HepG2 (cell line): ENCODE data around the gene ACSS3. TPM values are rescaled to one million over a fixed set of nuclear protein-coding genes. Genes with fewer than 3 reads are reported as not detected.

Experiments
- ATF4 ChIP-seq, 2 experiments: fragments of 450-650 bp in 1 of 2; sonication (generic) in 1 of 2; formaldehyde crosslinking; IDR thresholded peaks; 2 replicates each; pipeline versions ENCODE4 v1.5.0 to v1.8.0; 2020 to 2022; ENCODE audit warnings: mild to moderate bottlenecking in 1 of 2, missing genetic modification reagents in 1 of 2
- CEBPB ChIP-seq: IDR thresholded peaks from 2 replicates; pipeline ENCODE4 v1.6.1; 2011; ENCODE audit warnings: low read depth, low read length, improper control_type of control experiment, borderline replicate concordance
- MLXIP ChIP-seq: sonication (generic); formaldehyde crosslinking; IDR thresholded peaks from 2 replicates; pipeline ENCODE4 v1.9.0; 2021; ENCODE audit warnings: missing genetic modification reagents, borderline replicate concordance
- MTF1 ChIP-seq: sonication (generic); formaldehyde crosslinking; IDR thresholded peaks from 2 replicates; pipeline ENCODE4 v1.5.0; 2020; ENCODE audit warnings: missing genetic modification reagents
- RBFOX2 ChIP-seq: fragments of 200-400 bp; formaldehyde crosslinking; IDR thresholded peaks from 2 replicates; pipeline ENCODE4 v1.6.1; 2017; ENCODE audit warnings: low read depth, mild to moderate bottlenecking, low read length
- RCOR2 ChIP-seq: IDR thresholded peaks from 2 replicates; pipeline ENCODE4 v1.6.1; 2016; ENCODE audit warnings: missing biosample characterization, missing genetic modification reagents
- TARDBP ChIP-seq: sonication (generic); formaldehyde crosslinking; IDR thresholded peaks from 2 replicates; pipeline ENCODE4 v1.8.0; 2022; ENCODE audit warnings: mild to moderate bottlenecking, missing genetic modification reagents
- ZNF143 ChIP-seq: sonication (generic); formaldehyde crosslinking; IDR thresholded peaks from 2 replicates; pipeline ENCODE4 v1.4.0; 2020; ENCODE audit warnings: missing genetic modification reagents
- ZNF264 ChIP-seq: sonication (generic); formaldehyde crosslinking; IDR thresholded peaks from 2 replicates; pipeline ENCODE4 v1.4.0; 2020; ENCODE audit warnings: missing genetic modification reagents
- ZNF33A ChIP-seq: sonication (generic); formaldehyde crosslinking; IDR thresholded peaks from 2 replicates; pipeline ENCODE4 v1.5.1; 2020; ENCODE audit warnings: missing genetic modification reagents, mild to moderate bottlenecking, moderate library complexity, borderline replicate concordance
- ZNF414 ChIP-seq: sonication (generic); formaldehyde crosslinking; IDR thresholded peaks from 2 replicates; pipeline ENCODE4 v1.5.0; 2020; ENCODE audit warnings: missing genetic modification reagents
- ZNF503 ChIP-seq: sonication (generic); formaldehyde crosslinking; IDR thresholded peaks from 2 replicates; pipeline ENCODE4 v1.4.0; 2020; ENCODE audit warnings: missing genetic modification reagents
- ZNF670 ChIP-seq: sonication (generic); formaldehyde crosslinking; IDR thresholded peaks from 2 replicates; pipeline ENCODE4 v1.8.0; 2022; ENCODE audit warnings: mild to moderate bottlenecking, missing genetic modification reagents, borderline replicate concordance
- ZNF687 ChIP-seq: sonication (generic); formaldehyde crosslinking; IDR thresholded peaks from 2 replicates; pipeline ENCODE4 v1.5.1; 2020; ENCODE audit warnings: mild to moderate bottlenecking, missing genetic modification reagents, moderate library complexity
- polyA plus RNA-seq, 8 experiments: library from polyadenylated mRNA; depleted of rRNA in 3 of 8; stranded (reverse) in 7 of 8; unstranded in 1 of 8; fragments of >200 nt; fragmentation: Illumina TruSeq in 4 of 8; extraction: Trizol in 4 of 8; gene quantifications; 2 replicates each; pipeline versions ENCODE4 v1.2.1 to v1.2.3, GENCODE V29; 2011 to 2016; ENCODE audit warnings: low read depth in 4 of 8, missing spikeins in 1 of 8, mixed read lengths in 1 of 8; ENCODE audit not compliant: insufficient read depth in 1 of 8
- total RNA-seq, 5 experiments: library from RNA; depleted of rRNA; stranded (reverse); fragments of >200 nt; fragmentation: Illumina TruSeq; extraction: Trizol; gene quantifications; 2 replicates each; pipeline ENCODE4 v1.2.3, GENCODE V29; 2016; ENCODE audit warnings: low read depth in 1 of 5

Gene ACSS3
- total and polyA plus RNA-seq, 2 of the 13 experiments (the other 11 are each of a cell fraction or from before 2014, with no cell fraction given): 79.5 to 86.3 TPM

GRCh38 chr12:81079280-81080076 is 1.6 kb downstream of the ACSS3 start (continued):
- no peak for TF ChIP-seq ZNF687 (CRISPR knock-in tag)
- TF ChIP-seq ZNF143: no peak
- TF ChIP-seq ZNF670: 0 out of 2 replicates have a peak, but pooled peaks have one; percentile 45
- TF ChIP-seq RCOR2: no peak
- 0 out of 2 replicates have a peak, but pooled peaks have one; percentile 37 for TF ChIP-seq MTF1 (CRISPR knock-in tag)
- peak; percentile 93 for TF ChIP-seq RBFOX2
- TF ChIP-seq CEBPB: peak; percentile 80
- TF ChIP-seq ZNF414 (CRISPR knock-in tag): no peak
- peak in 1 of 2 experiments; percentile 94; a peak in 2 of 4 replicates for TF ChIP-seq ATF4 (CRISPR knock-in tag; IDR thresholded peaks at IDR 0.05)
- peak; percentile 49; the same call in 1 of the 2 replicates for TF ChIP-seq ZNF503 (CRISPR knock-in tag)
- peak; percentile 32; the same call in 1 of the 2 replicates for TF ChIP-seq TARDBP (CRISPR knock-in tag)
- TF ChIP-seq MLXIP (CRISPR knock-in tag): 0 out of 2 replicates have a peak, but pooled peaks have one; percentile 32
- TF ChIP-seq ZNF33A (CRISPR knock-in tag): peak; percentile 57; the same call in 1 of the 2 replicates
- peak; percentile 45; the same call in 1 of the 2 replicates for TF ChIP-seq ZNF264 (CRISPR knock-in tag)
